Activated B cell treated with CpG ODN at 0.5 μM for 24 hours (primary cell): ENCODE measurements around the gene FGGY. TPM values are rescaled to one million over a fixed set of nuclear protein-coding genes. Genes with fewer than 3 reads are reported as not detected.

Source experiments
- ATAC-seq: fragments of 200-7000 bp; cut with Tn5 transposase; one replicate; pipeline ENCODE4 v1.10.0; 2021; ENCODE audit warnings: low read depth, mild to moderate bottlenecking, moderate library complexity
- CTCF ChIA-PET: fragments of 350-600 bp; sonication (Branson Sonifier 250); formaldehyde crosslinking; loops from one replicate; lab custom pipeline; 2021; ENCODE audit warnings: antibody characterized with exemption; lab: Charles Lee
- POLR2A ChIA-PET: fragments of 350-600 bp; sonication (Branson Sonifier 250); formaldehyde crosslinking; loops from one replicate; lab custom pipeline; 2021; ENCODE audit warnings: antibody characterized with exemption; lab: Charles Lee
- DNase-seq: peaks from one replicate; pipeline ENCODE4 v3.0.0; 2022
- H3K27ac Mint-ChIP-seq: one replicate; pipeline ENCODE4 v1.8.0; 2020; ENCODE audit warnings: mixed read lengths
- H3K27me3 Mint-ChIP-seq: one replicate; pipeline ENCODE4 v1.8.0; 2021; ENCODE audit warnings: mixed read lengths
- H3K36me3 Mint-ChIP-seq: one replicate; pipeline ENCODE4 v1.8.0; 2021; ENCODE audit warnings: low read depth, mixed read lengths
- H3K4me1 Mint-ChIP-seq: one replicate; pipeline ENCODE4 v1.8.0; 2021; ENCODE audit warnings: mixed read lengths
- H3K4me3 Mint-ChIP-seq: one replicate; pipeline ENCODE4 v1.8.0; 2020; ENCODE audit warnings: mild to moderate bottlenecking, mixed read lengths
- H3K9me3 Mint-ChIP-seq: one replicate; pipeline ENCODE4 v1.8.0; 2020; ENCODE audit warnings: mixed read lengths
- intact Hi-C: fragments of 100-400 bp; cut with micrococcal nuclease; formaldehyde crosslinking; loops from one replicate; pipeline ENCODE4 v1.15.1; 2024
- total RNA-seq: library from RNA; stranded (reverse); gene quantifications from 2 replicates; pipeline ENCODE4 v1.2.3, GENCODE V29; 2022
- TF ChIP-seq, protein P1 (sequence below): fragments of 200-600 bp; IDR thresholded peaks from one replicate; pipeline ENCODE4 v1.8.0; 2022; ENCODE audit warnings: antibody characterized with exemption, mild to moderate bottlenecking

FGGY gene
- total RNA-seq, 1 donor from 2014 or later: 24.0 TPM

DNA sequence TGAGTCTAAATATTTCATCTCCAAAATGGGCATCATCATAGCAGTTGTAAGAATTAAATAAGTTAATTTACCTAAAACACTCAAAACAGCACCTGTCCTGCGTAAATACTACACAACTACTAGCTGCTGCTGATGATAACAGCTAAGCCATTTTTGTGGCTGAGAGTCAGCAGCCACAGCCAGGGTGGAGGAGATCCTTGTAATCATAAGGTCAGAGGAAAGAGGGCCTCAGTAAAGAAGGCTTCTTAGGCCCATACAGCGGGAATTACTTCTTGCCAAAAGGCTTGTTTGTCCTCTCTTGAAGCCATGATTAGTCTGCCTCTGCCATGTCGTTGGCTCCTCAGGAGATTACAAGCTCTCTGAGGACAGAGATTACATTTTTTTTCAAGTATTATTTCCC, 245.0 kb downstream of the FGGY start:
- DNase-seq (no peak), ATAC-seq (no peak)
- no peak overlapping the region for H3K27ac Mint-ChIP-seq
- H3K27me3 Mint-ChIP-seq: no peaks in the 10 kb centered on the region
- intact Hi-C loops: no loop called here
- CTCF ChIA-PET: no interaction called here
- POLR2A ChIA-PET: no interaction called here
- H3K4me1 Mint-ChIP-seq: no peaks in the 10 kb centered on the region
- H3K36me3 Mint-ChIP-seq: no peaks in the 10 kb centered on the region
- H3K9me3 Mint-ChIP-seq: no peaks in the 10 kb centered on the region
- TF ChIP-seq, protein P1, sequence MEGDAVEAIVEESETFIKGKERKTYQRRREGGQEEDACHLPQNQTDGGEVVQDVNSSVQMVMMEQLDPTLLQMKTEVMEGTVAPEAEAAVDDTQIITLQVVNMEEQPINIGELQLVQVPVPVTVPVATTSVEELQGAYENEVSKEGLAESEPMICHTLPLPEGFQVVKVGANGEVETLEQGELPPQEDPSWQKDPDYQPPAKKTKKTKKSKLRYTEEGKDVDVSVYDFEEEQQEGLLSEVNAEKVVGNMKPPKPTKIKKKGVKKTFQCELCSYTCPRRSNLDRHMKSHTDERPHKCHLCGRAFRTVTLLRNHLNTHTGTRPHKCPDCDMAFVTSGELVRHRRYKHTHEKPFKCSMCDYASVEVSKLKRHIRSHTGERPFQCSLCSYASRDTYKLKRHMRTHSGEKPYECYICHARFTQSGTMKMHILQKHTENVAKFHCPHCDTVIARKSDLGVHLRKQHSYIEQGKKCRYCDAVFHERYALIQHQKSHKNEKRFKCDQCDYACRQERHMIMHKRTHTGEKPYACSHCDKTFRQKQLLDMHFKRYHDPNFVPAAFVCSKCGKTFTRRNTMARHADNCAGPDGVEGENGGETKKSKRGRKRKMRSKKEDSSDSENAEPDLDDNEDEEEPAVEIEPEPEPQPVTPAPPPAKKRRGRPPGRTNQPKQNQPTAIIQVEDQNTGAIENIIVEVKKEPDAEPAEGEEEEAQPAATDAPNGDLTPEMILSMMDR: no peak
- no peak overlapping the region for H3K4me3 Mint-ChIP-seq

GRCh38 chr1:59543211-59543668, 246.3 kb downstream of the FGGY start:
- no peak for ATAC-seq
- Mint-ChIP-seq H3K27me3 (no peaks in the 10 kb centered on the region), H3K9me3 (no peaks in the 10 kb centered on the region), H3K36me3 (no peaks in the 10 kb centered on the region), H3K27ac (no peak overlapping the region), H3K4me1 (no peaks in the 10 kb centered on the region), H3K4me3 (no peak overlapping the region)
- ChIA-PET CTCF (no interaction called here), POLR2A (interaction anchor here (0.5 kb wide), 1 partner anchor 168 kb away, joined by 3 read pairs; no protein-coding TSS in a partner anchor)
- no peak for DNase-seq
- intact Hi-C loops: no loop called here
- TF ChIP-seq, protein P1: no peak

GRCh38 chr1:59544615-59545293, 247.9 kb downstream of the FGGY start:
- Mint-ChIP-seq H3K36me3 (no peaks in the 10 kb centered on the region), H3K9me3 (no peaks in the 10 kb centered on the region), H3K27ac (no peak overlapping the region), H3K27me3 (no peaks in the 10 kb centered on the region), H3K4me1 (no peaks in the 10 kb centered on the region), H3K4me3 (no peak overlapping the region)
- intact Hi-C loops: no loop called here
- ATAC-seq (no peak), DNase-seq (no peak)
- TF ChIP-seq, protein P1: no peak
- POLR2A ChIA-PET: no interaction called here
- CTCF ChIA-PET: no interaction called here

DNA sequence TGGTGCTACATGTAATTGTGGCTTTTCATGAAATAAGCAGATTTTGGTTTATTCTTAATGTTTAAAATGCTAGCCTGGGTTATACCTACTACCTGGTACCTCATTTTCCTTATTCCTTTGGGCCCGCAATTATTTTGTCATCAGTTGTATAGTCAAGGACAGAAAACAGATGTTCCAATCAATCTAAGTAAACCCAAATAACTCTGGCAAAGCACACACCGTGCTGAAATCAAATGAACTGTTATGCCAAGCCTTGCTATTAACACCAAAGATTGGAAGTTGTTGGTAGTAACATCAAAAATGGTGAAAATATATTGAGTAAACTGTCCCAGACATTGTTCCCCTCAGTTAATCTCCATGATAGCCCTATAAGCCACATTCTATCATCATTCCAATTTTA, 248.9 kb downstream of the FGGY start:
- ATAC-seq: no peak
- no peaks in the 10 kb centered on the region for H3K9me3 Mint-ChIP-seq
- no peak overlapping the region for H3K4me3 Mint-ChIP-seq
- no peaks in the 10 kb centered on the region for H3K27me3 Mint-ChIP-seq
- no peaks in the 10 kb centered on the region for H3K4me1 Mint-ChIP-seq
- ChIA-PET CTCF (no interaction called here), POLR2A (no interaction called here)
- H3K36me3 Mint-ChIP-seq: no peaks in the 10 kb centered on the region
- intact Hi-C loops: no loop called here
- no peak for DNase-seq
- no peak overlapping the region for H3K27ac Mint-ChIP-seq
- TF ChIP-seq, protein P1: no peak

- Mint-ChIP-seq H3K36me3 (peaks cover 4% of the 10 kb centered on the region), H3K27me3 (no peaks in the 10 kb centered on the region), H3K9me3 (no peaks in the 10 kb centered on the region), H3K4me3 (no peak overlapping the region), H3K27ac (no peak overlapping the region), H3K4me1 (no peaks in the 10 kb centered on the region)
- no peak for DNase-seq
- ATAC-seq: no peak
- intact Hi-C loops: no loop called here
- TF ChIP-seq, protein P1: no peak
- ChIA-PET POLR2A (no interaction called here), CTCF (no interaction called here)
These were observed 252.4 kb downstream of the FGGY start for GRCh38 chr1:59549066-59549837.
